Subcutaneous abdominal adipose tissue (tissue), 5 donors: ENCODE data around the gene ERCC6.

Experiments
- H3K27ac ChIP-seq: one replicate; pipeline ENCODE4 v1.7.0; 2013; ENCODE audit warnings: low read depth, mild to moderate bottlenecking, inconsistent platforms, low read length, moderate library complexity
- H3K27me3 ChIP-seq, 5 donors: one replicate each; pipeline ENCODE4 v1.7.0; 2013; ENCODE audit warnings: low read length in 5 of 5, inconsistent platforms in 1 of 5; ENCODE audit not compliant: control insufficient read depth in 5 of 5, insufficient read depth in 4 of 5
- H3K36me3 ChIP-seq, 5 donors: one replicate each; pipeline ENCODE4 v1.7.0; 2013; ENCODE audit warnings: low read length in 5 of 5; ENCODE audit not compliant: control insufficient read depth in 5 of 5, insufficient read depth in 5 of 5
- H3K4me1 ChIP-seq, 5 donors: one replicate each; pipeline ENCODE4 v1.7.0; 2013; ENCODE audit warnings: low read length in 5 of 5, mild to moderate bottlenecking in 3 of 5, moderate library complexity in 1 of 5; ENCODE audit not compliant: control insufficient read depth in 5 of 5, insufficient read depth in 5 of 5
- H3K4me3 ChIP-seq, 5 donors: one replicate each; pipeline ENCODE4 v1.7.0; 2013; ENCODE audit warnings: low read length in 5 of 5, low read depth in 1 of 5
- H3K9ac ChIP-seq, 5 donors: one replicate each; pipeline ENCODE4 v1.7.0; 2013; ENCODE audit warnings: low read length in 5 of 5, mild to moderate bottlenecking in 4 of 5, moderate library complexity in 3 of 5
- H3K9me3 ChIP-seq, 5 donors: one replicate each; pipeline ENCODE4 v1.7.0; 2013; ENCODE audit warnings: low read length in 5 of 5; ENCODE audit not compliant: control insufficient read depth in 5 of 5
- donor health status: healthy.
- donor health status: healthy.
- donor health status: healthy.
- donor health status: healthy.
- donor health status: healthy.

Gene ERCC6

DNA sequence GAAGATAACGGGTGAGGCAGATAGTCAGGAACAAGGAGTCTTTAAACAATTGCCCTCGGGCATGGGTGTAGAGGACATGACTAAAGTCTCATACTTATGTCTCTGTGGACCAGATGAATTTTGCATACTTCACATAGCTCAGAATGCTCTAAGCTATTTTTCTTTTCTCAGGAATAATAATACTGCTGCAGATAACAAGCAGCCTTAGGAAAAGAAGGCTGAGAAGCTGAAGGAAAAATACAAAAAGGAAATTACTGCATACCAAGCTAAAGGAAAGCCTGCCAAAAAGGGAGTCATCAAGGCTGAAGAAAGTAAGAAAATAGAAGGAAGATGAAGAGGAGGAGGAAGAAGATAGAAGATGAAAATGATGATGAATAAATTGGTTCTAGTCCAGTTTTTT lies 13.4 kb upstream of the ERCC6 start:
- no peaks in the 10 kb centered on the region for H3K27me3 ChIP-seq

DNA sequence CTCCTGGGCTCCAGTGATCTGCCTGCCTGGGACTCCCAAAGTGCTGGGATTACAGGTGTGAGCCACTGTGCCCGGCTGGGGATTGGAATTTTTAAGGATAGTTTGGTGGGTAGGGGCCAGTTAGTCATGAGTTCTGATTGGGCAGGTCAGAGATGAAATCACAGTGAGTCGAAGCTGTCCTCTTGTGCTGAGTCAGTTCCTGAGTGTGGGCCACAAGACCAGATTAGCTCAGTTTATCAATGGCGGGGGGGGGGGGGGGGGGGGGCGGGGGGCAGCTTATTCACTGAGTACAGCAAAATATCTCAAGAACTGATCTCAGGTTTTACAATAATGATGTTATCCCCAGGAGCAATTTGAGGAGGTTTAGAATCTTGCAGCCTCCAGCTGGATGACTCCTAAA lies 11.6 kb upstream of the ERCC6 start:
- H3K36me3 ChIP-seq, result no peaks in the 10 kb centered on the region
- peaks cover 0 to under 1% (median 0%) of the 10 kb centered on the region in 5 donors for H3K9me3 ChIP-seq
- H3K27ac ChIP-seq, result no peak overlapping the region
- no peaks in the 10 kb centered on the region for H3K4me1 ChIP-seq
- H3K9ac ChIP-seq, result no peak overlapping the region
- no peaks in the 10 kb centered on the region for H3K27me3 ChIP-seq
- H3K4me3 ChIP-seq, result no peak overlapping the region

More for the DNA sequence above, 13.4 kb upstream of the ERCC6 start:
- Histone ChIP-seq H3K4me3 (no peak overlapping the region), H3K9me3 (peaks cover 0 to 3% (median 0%) of the 10 kb centered on the region in 5 donors), H3K36me3 (no peaks in the 10 kb centered on the region), H3K9ac (no peak overlapping the region), H3K27ac (no peak overlapping the region), H3K4me1 (peaks cover 0 to 9% (median 5%) of the 10 kb centered on the region in 5 donors)

DNA sequence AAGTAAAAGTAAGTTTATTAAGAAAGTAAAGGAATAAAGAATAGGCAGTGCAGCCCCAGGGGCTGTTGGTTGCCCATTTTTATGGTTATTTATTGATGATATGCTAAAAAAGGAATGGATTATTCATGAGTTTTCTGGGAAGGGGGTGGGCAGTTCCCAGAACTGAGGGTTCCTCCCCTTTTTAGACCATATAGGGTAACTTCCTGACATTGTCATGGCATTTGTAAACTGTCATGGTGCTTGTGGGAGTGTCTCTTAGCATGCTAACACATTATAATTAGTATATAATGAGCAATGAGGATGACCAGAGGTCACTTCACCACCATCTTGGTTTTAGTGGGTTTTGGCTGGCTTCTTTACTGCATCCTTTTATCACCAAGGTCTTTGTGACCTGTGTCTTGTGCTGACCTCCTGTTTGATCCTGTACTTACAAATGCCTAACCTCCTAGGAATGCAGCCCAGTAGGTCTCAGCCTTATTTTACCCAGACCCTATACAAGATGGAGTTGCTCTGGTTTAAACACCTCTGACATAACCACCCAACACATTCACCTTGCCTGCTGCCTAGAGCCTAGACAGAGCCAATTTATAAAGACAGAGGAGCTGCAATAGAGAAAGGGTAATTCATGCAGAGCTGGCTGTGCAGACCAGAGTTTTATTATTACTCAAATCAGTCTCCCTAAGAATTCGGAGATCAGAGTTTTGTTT lies 10.9 kb upstream of the ERCC6 start:
- Histone ChIP-seq H3K36me3 (no peaks in the 10 kb centered on the region), H3K9me3 (peaks cover 0 to under 1% (median 0%) of the 10 kb centered on the region in 5 donors), H3K9ac (no peak overlapping the region), H3K27me3 (no peaks in the 10 kb centered on the region), H3K4me1 (no peaks in the 10 kb centered on the region), H3K27ac (no peak overlapping the region), H3K4me3 (no peak overlapping the region)

DNA sequence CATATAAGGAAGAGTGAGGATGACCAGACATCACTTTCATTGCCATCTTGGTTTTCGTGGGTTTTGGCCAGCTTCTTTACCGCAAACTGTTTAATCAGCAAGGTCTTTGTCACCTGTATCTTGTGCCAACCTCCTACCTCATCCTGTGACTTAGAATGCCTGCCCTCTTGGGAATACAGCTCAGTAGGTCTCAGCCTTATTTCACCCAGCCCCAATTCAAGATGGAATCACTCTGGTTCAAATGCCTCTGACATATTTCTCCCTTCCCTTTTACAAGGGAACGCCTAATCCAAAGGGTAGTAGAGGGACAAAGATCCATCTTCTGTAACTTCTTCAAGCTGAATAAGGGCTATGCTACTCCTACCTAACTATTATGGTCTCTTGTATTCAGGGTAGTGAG lies 4.7 kb upstream of the ERCC6 start:
- Histone ChIP-seq H3K27ac (no peak overlapping the region), H3K27me3 (no peaks in the 10 kb centered on the region), H3K9ac (no peak overlapping the region), H3K4me1 (peaks cover 5 to 10% (median 8%) of the 10 kb centered on the region in 5 donors), H3K9me3 (peaks cover 0 to 3% (median 0%) of the 10 kb centered on the region in 5 donors), H3K36me3 (no peaks in the 10 kb centered on the region), H3K4me3 (no peak overlapping the region)

DNA sequence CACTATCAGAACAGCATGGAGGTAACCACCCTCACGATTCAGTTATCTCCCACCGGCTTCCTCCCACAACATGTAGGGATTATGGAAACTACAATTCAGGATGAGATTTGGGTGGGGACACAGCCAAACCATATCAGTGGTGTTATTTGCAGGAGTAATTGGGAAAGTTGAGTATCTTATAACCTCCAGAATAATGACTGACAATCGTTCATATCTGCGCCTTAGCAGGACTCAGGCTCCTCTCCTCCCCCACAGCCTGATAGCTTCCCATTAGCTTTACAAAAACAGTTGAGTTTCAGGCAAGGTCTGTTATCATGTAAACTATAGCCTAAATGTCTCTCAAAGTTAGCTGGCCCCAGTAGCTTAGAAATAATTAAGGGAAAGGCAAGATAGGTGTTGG lies 3.4 kb upstream of the ERCC6 start:
- Histone ChIP-seq H3K27me3 (no peaks in the 10 kb centered on the region), H3K9me3 (peaks cover 0 to 3% (median 0%) of the 10 kb centered on the region in 5 donors), H3K27ac (no peak overlapping the region), H3K4me1 (peaks cover 9 to 21% (median 17%) of the 10 kb centered on the region in 5 donors), H3K9ac (no peak overlapping the region), H3K36me3 (no peaks in the 10 kb centered on the region), H3K4me3 (no peak overlapping the region)

DNA sequence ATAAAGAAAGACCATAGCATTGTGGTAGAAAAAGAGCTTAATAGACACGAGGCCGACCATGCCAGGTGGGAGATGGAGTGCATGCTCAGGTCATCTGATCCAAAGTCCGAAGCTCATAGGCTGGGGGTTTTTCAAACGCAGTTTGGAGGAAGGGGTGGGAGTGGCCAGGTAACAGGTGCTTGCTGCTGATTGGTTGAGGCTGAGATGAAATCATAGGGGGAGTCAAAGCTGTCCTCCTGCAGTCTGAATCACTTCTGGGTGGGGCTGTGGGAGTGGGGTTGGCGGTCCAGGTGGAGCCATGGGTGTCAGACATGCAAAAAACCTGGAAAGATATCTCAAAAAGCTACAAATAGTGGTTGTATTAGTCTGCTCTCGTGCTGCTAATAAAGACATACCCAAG lies 2.8 kb upstream of the ERCC6 start:
- Histone ChIP-seq H3K4me1 (peaks cover 9 to 21% (median 17%) of the 10 kb centered on the region in 5 donors), H3K36me3 (no peaks in the 10 kb centered on the region), H3K9ac (no peak overlapping the region), H3K27me3 (no peaks in the 10 kb centered on the region), H3K4me3 (no peak overlapping the region), H3K9me3 (peaks cover 0 to 3% (median 0%) of the 10 kb centered on the region in 5 donors), H3K27ac (no peak overlapping the region)

DNA sequence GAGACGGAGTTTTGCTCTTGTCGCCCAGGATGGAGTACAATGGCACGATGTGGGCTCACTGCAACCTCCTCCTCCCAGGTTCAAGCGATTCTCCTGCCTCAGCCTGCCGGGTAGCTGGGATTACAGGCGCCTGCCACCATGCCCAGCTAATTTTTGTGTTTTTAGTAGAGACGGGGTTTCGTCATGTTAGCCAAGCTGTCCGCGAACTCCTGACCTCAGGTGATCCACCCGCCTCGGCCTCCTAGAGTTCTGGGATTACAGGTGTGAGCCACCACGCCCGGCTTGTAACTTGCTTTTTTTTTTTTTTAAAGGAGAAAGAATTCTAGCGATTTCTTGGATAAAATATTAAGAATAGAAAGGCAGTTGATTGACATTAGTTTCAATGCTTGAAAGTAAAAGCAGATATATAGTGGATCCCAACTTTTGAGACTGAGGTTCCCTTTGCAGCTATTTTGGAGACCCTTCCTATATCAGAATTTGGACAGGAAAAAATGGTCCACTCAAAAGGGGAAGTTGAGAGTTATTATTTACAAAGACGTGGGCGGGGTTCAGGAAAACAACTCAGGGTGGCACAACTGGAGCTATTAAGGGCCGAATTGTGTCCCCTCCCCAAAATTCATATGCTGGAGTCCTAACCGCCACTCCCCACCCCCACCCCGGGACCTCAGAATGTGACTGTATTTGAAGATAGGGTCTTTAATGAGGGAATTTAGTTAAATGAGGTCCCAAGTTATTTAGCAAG lies 1.3 kb upstream of the ERCC6 start:
- Histone ChIP-seq H3K27ac (no peak overlapping the region), H3K27me3 (no peaks in the 10 kb centered on the region), H3K9ac (no peak overlapping the region), H3K4me1 (peaks cover 9 to 26% (median 18%) of the 10 kb centered on the region in 5 donors), H3K4me3 (peak overlapping the region in 1 of 5 donors; percentile 86), H3K9me3 (peaks cover 0 to 3% (median 0%) of the 10 kb centered on the region in 5 donors), H3K36me3 (no peaks in the 10 kb centered on the region)

DNA sequence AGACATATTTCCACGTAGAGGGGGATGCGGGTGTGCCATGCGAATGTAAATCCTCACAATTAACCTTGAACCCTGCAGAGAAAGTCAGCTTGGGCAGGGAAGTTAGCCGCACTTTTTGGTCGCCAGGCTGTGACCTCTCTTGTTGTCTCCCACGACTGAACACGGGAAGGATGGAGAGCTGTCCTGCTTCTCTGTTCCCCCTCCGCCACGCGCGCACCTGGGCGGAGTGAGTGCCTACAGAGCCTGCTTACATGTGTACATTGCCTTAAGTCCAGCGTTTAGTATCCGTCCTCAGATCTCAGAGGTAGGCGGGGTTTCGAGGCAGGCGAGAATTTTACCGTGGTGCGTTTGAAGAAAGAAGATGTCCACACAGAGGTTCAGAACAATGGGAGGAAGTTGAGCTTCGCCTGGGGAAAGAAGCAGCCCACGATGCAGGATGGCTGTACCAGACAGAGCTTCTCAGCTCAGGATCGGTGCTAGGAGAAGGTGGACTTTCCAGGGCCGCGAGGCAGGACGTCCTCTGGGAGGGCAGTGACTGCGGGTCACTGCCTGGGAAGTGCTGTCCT lies 482 bp upstream of the ERCC6 start:
- H3K27me3 ChIP-seq, result no peaks in the 10 kb centered on the region
- peak overlapping the region; percentile 86 to 94 (median 91) for H3K4me3 ChIP-seq
- no peaks in the 10 kb centered on the region for H3K36me3 ChIP-seq
- peak overlapping the region; percentile 60 for H3K27ac ChIP-seq
- H3K4me1 ChIP-seq, result peaks cover 15 to 33% (median 21%) of the 10 kb centered on the region in 5 donors
- no peaks in the 10 kb centered on the region for H3K9me3 ChIP-seq
- peak overlapping the region; percentile 11 to 93 (median 87) for H3K9ac ChIP-seq

DNA sequence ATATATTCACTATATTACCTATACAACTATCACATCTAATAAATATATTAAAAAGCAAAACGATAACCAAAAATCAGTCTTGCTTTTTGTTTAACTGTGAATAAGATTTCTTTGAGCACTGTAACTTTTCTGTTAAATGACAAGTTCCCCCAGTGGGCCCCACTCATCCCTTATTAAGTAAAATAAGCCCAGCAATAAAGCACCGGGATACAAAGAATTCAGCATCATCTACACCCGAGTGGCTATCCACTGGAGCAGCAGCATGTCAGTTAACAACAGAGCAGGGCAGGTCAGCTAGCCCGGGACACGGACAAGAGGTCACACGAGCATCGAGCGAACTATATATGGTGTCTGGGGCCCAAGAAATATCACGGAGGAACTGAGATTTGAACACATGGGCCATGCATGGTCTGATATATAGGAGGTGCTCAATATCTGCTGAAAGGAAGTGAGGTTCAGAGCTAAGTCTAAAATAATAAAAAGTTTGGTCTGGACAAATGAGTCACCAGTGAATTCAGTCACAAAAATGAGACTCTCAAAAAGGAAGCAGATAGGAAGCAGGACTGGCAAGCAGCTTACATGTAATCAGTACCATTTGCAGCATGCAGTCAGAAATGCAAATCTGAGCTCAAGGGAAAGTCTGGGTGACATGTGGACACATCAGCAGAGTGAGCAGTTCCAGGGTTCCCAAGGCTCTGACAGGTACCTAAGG lies 4.1 kb downstream of the ERCC6 start:
- H3K27me3 ChIP-seq, result no peaks in the 10 kb centered on the region
- H3K4me3 ChIP-seq, result no peak overlapping the region
- peaks cover 6 to 26% (median 13%) of the 10 kb centered on the region in 5 donors for H3K36me3 ChIP-seq
- peaks cover 15 to 35% (median 20%) of the 10 kb centered on the region in 5 donors for H3K4me1 ChIP-seq
- no peak overlapping the region for H3K27ac ChIP-seq
- H3K9me3 ChIP-seq, result no peaks in the 10 kb centered on the region
- no peak overlapping the region for H3K9ac ChIP-seq
